Breast epithelium (tissue), 4 donors: ENCODE measurements around the gene HCFC2. TPM values are rescaled to one million over a fixed set of nuclear protein-coding genes. Genes with fewer than 3 reads are reported as not detected.
"Not testable (repeated sequence)": the region's sequence is repeated elsewhere in the genome, so short reads cannot be mapped to it uniquely, and the experiment has no call there.

Experiments used
- DNase-seq, 2 donors: peaks; one replicate each; pipeline ENCODE4 v3.0.0-alpha.2; 2019; ENCODE audit warnings: low spot score in 2 of 2
- H3K27ac ChIP-seq, 2 donors: fragments of 200-600 bp; sonication (generic) in 1 of 2; one replicate each; pipeline ENCODE4 v1.5.1; 2016 to 2019; ENCODE audit warnings: mild to moderate bottlenecking in 1 of 2
- H3K27me3 ChIP-seq, 2 donors: fragments of 200-600 bp; sonication (generic) in 1 of 2; one replicate each; pipeline versions ENCODE4 v1.5.1 to v1.6.0; 2017 to 2019; ENCODE audit warnings: control low read depth in 1 of 2, mild to moderate bottlenecking in 1 of 2
- H3K36me3 ChIP-seq: fragments of 200-600 bp; one replicate; pipeline ENCODE4 v1.5.1; 2019
- H3K4me1 ChIP-seq, 2 donors: fragments of 200-600 bp; sonication (generic); one replicate each; pipeline ENCODE4 v1.5.1; 2016 to 2019; ENCODE audit warnings: control low read depth in 1 of 2
- H3K4me3 ChIP-seq, 3 donors: fragments of 200-600 bp; sonication (generic); 1 replicate in 2 of 3; 2 replicates in 1 of 3; pipeline ENCODE4 v1.5.1; 2016 to 2019; ENCODE audit warnings: mild to moderate bottlenecking in 3 of 3, moderate library complexity in 2 of 3
- H3K9me3 ChIP-seq, 2 donors: fragments of 200-600 bp; sonication (generic) in 1 of 2; one replicate each; pipeline ENCODE4 v1.5.1; 2016 to 2019; ENCODE audit warnings: control low read depth in 1 of 2
- CTCF ChIP-seq, 3 donors: fragments of 450-650 bp; IDR thresholded peaks; one replicate each; pipeline ENCODE4 v1.5.1; 2016 to 2017; ENCODE audit warnings: antibody characterized with exemption in 3 of 3, mild to moderate bottlenecking in 3 of 3, moderate library complexity in 3 of 3
- POLR2A ChIP-seq: fragments of 450-650 bp; IDR thresholded peaks from one replicate; pipeline ENCODE4 v1.6.1; 2016; ENCODE audit warnings: antibody characterized with exemption, mild to moderate bottlenecking, moderate library complexity
- POLR2AphosphoS5 ChIP-seq, 3 donors: sonication (generic); formaldehyde crosslinking; IDR thresholded peaks; one replicate each; pipeline ENCODE4 v1.6.1; 2017; ENCODE audit warnings: antibody characterized with exemption in 3 of 3
- intact Hi-C: fragments of 100-400 bp; cut with DNase I; formaldehyde crosslinking; loops from one replicate; pipeline ENCODE4 v1.15.1; 2023; ENCODE audit warnings: low total_unique reads
- total RNA-seq, 3 donors: library from RNA; depleted of rRNA; stranded (reverse); fragments of >200 nt; gene quantifications; one replicate each; pipeline ENCODE4 v1.1.0, GENCODE V29; 2016

Gene HCFC2
- total RNA-seq, 3 donors from 2014 or later: 20.3 to 26.2 (median 23.2) TPM

- Histone ChIP-seq H3K4me1 (no peaks in the 10 kb centered on the region), H3K36me3 (no peaks in the 10 kb centered on the region), H3K27me3 (no peaks in the 10 kb centered on the region), H3K9me3 (peaks cover 0 to 7% of the 10 kb centered on the region in 2 donors), H3K4me3 (no peak overlapping the region), H3K27ac (no peak overlapping the region)
- TF ChIP-seq POLR2AphosphoS5 (IDR thresholded peaks at IDR 0.05): no peak
- no peak for TF ChIP-seq POLR2A
- no peak for TF ChIP-seq CTCF (IDR thresholded peaks at IDR 0.05)
- no peak for DNase-seq
- intact Hi-C loops: no loop called here
These were observed 38.6 kb upstream of the HCFC2 start for GRCh38 chr12:104025771-104026170.

- no peak for DNase-seq
- Histone ChIP-seq H3K4me1 (no peaks in the 10 kb centered on the region), H3K36me3 (no peaks in the 10 kb centered on the region), H3K27me3 (no peaks in the 10 kb centered on the region), H3K4me3 (no peak overlapping the region), H3K27ac (no peak overlapping the region), H3K9me3 (peaks cover 0 to 7% of the 10 kb centered on the region in 2 donors)
- TF ChIP-seq POLR2AphosphoS5 (IDR thresholded peaks at IDR 0.05): no peak
- TF ChIP-seq CTCF (IDR thresholded peaks at IDR 0.05): no peak
- TF ChIP-seq POLR2A: no peak
- intact Hi-C loops: no loop called here
These were observed 37.3 kb upstream of the HCFC2 start for GRCh38 chr12:104026841-104027599.

GRCh38 chr12:104030596-104030995 is 33.7 kb upstream of the HCFC2 start:
- H3K4me1 ChIP-seq, DNase-seq, H3K36me3 ChIP-seq, H3K27me3 ChIP-seq, H3K27ac ChIP-seq, H3K4me3 ChIP-seq, intact Hi-C loops, H3K9me3 ChIP-seq: not testable (repeated sequence)

- H3K4me1 ChIP-seq, H3K27me3 ChIP-seq, H3K27ac ChIP-seq, intact Hi-C loops, H3K4me3 ChIP-seq, H3K36me3 ChIP-seq, DNase-seq, H3K9me3 ChIP-seq: not testable (repeated sequence)
These were observed 28.2 kb upstream of the HCFC2 start for GRCh38 chr12:104036143-104036542.

DNA sequence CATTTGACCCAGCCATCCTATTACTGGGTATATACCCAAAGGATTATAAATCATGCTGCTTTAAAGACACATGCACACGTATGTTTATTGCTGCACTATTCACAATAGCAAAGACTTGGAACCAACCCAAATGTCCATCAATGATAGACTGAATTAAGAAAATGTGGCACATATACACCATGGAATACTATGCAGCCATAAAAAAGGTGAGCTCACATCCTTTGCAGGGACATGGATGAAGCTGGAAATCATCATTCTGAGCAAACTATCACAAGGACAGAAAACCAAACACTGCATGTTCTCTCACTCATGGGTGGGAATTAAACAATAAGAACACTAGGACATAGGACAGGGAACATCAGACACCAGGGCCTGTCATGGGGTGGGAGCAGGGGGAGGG is 24.6 kb upstream of the HCFC2 start:
- intact Hi-C loops, H3K4me3 ChIP-seq, H3K27me3 ChIP-seq, H3K36me3 ChIP-seq, H3K27ac ChIP-seq, H3K4me1 ChIP-seq, H3K9me3 ChIP-seq, DNase-seq: not testable (repeated sequence)

DNA sequence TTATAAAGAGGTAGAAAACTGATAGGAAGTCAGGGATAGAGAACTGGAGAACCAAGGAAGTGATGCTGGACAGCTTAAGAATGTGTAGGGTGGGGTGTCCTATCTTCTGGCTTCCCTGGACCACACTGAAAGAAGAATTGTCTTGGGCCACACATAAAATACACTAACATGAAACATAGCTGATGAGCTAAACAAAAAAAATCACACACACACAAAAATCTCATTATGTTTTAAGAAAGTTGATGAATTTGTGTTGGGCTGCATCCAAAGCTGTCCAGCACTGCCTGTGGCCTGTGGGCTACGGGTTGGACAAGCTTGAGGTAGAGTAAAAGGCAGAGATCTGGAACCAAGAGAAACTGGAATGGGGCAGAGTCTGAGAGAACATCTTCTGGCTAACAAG is 21.8 kb upstream of the HCFC2 start:
- no peak for DNase-seq

More for the DNA sequence above, 21.8 kb upstream of the HCFC2 start:
- no peak overlapping the region for H3K4me3 ChIP-seq
- no peaks in the 10 kb centered on the region for H3K27me3 ChIP-seq
- intact Hi-C loops: no loop called here
- no peak for TF ChIP-seq POLR2A
- TF ChIP-seq POLR2AphosphoS5 (IDR thresholded peaks at IDR 0.05): no peak
- no peak for TF ChIP-seq CTCF (IDR thresholded peaks at IDR 0.05)
- H3K36me3 ChIP-seq: no peaks in the 10 kb centered on the region
- no peak overlapping the region for H3K27ac ChIP-seq
- no peaks in the 10 kb centered on the region for H3K9me3 ChIP-seq
- H3K4me1 ChIP-seq: peaks cover 0 to 5% of the 10 kb centered on the region in 2 donors
